GM12891 (cell line): ENCODE measurements around the gene PADI3.

ENCODE experiments used
- POLR2A ChIP-seq: IDR thresholded peaks from 2 replicates; pipeline ENCODE4 v1.6.1; 2011; ENCODE audit warnings: low read depth, low read length, control low read depth
- POLR2AphosphoS5 ChIP-seq: IDR thresholded peaks from 2 replicates; pipeline ENCODE4 v1.6.1; 2011; ENCODE audit warnings: low read depth, low read length, control low read depth

GRCh38 chr1:17263936-17264335 is 15.0 kb downstream of the PADI3 start:
- TF ChIP-seq POLR2AphosphoS5, result no peak
- no peak for TF ChIP-seq POLR2A
